Ishikawa (cell line): ENCODE data around the gene EPB41L5.

Experiments used
- CEBPB ChIP-seq: IDR thresholded peaks from 2 replicates; pipeline ENCODE4 v1.6.1; 2012
- CREB1 ChIP-seq: IDR thresholded peaks from 2 replicates; pipeline ENCODE4 v1.6.1; 2012; ENCODE audit warnings: low read depth
- EGR1 ChIP-seq: IDR thresholded peaks from 2 replicates; pipeline ENCODE4 v1.6.1; 2012
- EP300 ChIP-seq: IDR thresholded peaks from 2 replicates; pipeline ENCODE4 v1.6.1; 2012; ENCODE audit warnings: borderline replicate concordance
- FOXM1 ChIP-seq: IDR thresholded peaks from 2 replicates; pipeline ENCODE4 v1.6.1; 2012; ENCODE audit warnings: low read depth, borderline replicate concordance
- NFIC ChIP-seq: IDR thresholded peaks from 2 replicates; pipeline ENCODE4 v1.6.1; 2012
- RAD21 ChIP-seq: IDR thresholded peaks from 2 replicates; pipeline ENCODE4 v1.6.1; 2012; ENCODE audit warnings: low read depth
- TAF1 ChIP-seq: IDR thresholded peaks from 2 replicates; pipeline ENCODE4 v1.6.1; 2012; ENCODE audit warnings: low read depth, mild to moderate bottlenecking
- TCF12 ChIP-seq: IDR thresholded peaks from 2 replicates; pipeline ENCODE4 v1.6.1; 2012; ENCODE audit warnings: low read depth
- TEAD4 ChIP-seq: IDR thresholded peaks from 2 replicates; pipeline ENCODE4 v1.6.1; 2012
- YY1 ChIP-seq: IDR thresholded peaks from 2 replicates; pipeline ENCODE4 v1.6.1; 2012; ENCODE audit warnings: low read depth
- ZBTB7A ChIP-seq: IDR thresholded peaks from 2 replicates; pipeline ENCODE4 v1.6.1; 2012; ENCODE audit warnings: low read depth
- TF ChIP-seq, protein P1 (sequence below): IDR thresholded peaks from 2 replicates; pipeline ENCODE4 v1.6.1; 2012; ENCODE audit warnings: low read depth, mild to moderate bottlenecking
- TF ChIP-seq, protein P2 (sequence below): IDR thresholded peaks from 2 replicates; pipeline ENCODE4 v1.6.1; 2012
- TF ChIP-seq, protein P3 (sequence below): IDR thresholded peaks from 2 replicates; pipeline ENCODE4 v1.6.1; 2012

The EPB41L5 gene

DNA sequence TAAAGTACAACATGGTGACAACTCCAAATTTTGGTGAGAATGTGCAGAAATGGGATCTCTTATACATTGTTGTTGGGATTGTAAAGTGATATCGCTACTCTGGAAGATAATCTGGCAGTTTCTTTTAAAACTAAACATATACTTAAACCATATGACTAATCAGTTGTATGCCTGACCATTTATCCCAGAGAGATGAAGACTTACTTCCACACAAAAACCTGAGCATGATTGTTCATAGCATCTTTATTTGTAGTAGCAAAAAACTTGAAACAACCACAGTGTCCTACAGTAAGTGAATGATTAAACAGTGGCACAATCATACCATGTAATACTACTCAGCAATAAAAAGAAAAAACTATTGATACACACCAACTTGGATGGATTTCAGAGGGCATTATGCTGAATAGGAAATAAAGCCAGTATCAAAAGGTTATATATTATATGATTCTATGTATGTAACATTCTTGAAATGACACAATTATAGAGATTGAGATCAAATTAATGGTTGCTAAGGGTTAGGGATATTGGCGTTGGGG is 47.3 kb downstream of the EPB41L5 start:
- no peak for TF ChIP-seq YY1
- TF ChIP-seq, protein P1, sequence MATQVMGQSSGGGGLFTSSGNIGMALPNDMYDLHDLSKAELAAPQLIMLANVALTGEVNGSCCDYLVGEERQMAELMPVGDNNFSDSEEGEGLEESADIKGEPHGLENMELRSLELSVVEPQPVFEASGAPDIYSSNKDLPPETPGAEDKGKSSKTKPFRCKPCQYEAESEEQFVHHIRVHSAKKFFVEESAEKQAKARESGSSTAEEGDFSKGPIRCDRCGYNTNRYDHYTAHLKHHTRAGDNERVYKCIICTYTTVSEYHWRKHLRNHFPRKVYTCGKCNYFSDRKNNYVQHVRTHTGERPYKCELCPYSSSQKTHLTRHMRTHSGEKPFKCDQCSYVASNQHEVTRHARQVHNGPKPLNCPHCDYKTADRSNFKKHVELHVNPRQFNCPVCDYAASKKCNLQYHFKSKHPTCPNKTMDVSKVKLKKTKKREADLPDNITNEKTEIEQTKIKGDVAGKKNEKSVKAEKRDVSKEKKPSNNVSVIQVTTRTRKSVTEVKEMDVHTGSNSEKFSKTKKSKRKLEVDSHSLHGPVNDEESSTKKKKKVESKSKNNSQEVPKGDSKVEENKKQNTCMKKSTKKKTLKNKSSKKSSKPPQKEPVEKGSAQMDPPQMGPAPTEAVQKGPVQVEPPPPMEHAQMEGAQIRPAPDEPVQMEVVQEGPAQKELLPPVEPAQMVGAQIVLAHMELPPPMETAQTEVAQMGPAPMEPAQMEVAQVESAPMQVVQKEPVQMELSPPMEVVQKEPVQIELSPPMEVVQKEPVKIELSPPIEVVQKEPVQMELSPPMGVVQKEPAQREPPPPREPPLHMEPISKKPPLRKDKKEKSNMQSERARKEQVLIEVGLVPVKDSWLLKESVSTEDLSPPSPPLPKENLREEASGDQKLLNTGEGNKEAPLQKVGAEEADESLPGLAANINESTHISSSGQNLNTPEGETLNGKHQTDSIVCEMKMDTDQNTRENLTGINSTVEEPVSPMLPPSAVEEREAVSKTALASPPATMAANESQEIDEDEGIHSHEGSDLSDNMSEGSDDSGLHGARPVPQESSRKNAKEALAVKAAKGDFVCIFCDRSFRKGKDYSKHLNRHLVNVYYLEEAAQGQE, result no peak
- TF ChIP-seq, protein P2, sequence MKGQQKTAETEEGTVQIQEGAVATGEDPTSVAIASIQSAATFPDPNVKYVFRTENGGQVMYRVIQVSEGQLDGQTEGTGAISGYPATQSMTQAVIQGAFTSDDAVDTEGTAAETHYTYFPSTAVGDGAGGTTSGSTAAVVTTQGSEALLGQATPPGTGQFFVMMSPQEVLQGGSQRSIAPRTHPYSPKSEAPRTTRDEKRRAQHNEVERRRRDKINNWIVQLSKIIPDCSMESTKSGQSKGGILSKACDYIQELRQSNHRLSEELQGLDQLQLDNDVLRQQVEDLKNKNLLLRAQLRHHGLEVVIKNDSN, result no peak
- TF ChIP-seq, protein P3, sequence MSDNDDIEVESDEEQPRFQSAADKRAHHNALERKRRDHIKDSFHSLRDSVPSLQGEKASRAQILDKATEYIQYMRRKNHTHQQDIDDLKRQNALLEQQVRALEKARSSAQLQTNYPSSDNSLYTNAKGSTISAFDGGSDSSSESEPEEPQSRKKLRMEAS, result no peak
- no peak for TF ChIP-seq NFIC
- TF ChIP-seq RAD21, result no peak

DNA sequence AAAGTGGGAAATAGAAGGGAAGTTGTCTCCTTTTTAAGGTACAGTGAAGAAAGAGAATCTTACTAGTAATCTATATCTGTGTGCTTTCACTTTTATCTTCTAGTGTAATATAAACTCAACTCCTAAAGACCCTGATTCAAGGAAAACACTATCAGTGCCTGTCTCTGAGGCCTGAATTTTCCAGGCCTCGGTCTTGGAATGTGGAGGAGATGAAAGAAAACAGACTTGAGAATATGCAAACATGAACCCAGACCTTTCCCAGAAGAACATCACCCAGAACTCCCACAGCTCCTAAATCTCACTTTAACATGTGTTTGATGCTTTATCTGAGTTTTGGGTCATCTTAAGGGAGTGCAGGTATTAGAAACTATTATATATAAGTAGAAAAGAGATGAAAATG is 51.8 kb downstream of the EPB41L5 start:
- TF ChIP-seq CREB1 (no peak), TCF12 (no peak), EGR1 (no peak), EP300 (no peak), NFIC (no peak), ZBTB7A (no peak), TEAD4 (no peak), YY1 (no peak), FOXM1 (no peak)

DNA sequence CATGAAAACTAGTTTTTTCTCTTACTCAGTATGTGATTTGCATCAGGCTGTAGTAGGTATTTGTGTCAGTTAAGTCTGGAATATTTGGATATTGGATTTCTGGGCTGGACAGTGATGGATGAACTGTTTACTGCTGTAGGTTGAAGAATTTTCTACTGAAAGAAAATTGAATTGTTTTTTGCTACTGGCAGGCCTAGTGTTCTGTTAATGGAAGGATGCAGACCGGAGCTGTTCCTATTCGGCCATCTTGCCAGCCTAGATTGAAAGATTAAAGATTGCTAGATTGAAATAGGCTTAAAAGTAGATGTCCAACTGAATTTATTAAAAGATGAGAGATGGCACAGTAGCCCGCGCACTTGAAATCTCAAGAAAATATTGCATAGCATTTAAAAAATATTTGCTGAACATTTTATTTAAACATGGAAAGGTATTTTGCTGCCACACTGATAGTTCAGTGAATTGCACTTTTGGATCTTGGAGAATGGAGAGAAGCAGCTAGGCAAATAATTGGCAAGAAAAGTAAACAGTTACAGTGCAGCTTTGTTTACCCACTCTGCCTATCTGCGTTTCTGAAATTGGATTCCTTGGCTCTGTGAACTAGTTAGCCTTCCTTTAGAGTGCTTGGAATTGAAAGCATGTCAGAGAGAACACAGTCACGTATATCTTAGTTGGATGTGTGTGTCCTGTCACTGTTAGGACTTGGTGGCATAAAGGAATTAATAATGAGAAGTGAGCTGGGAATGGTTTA is 54.1 kb downstream of the EPB41L5 start:
- no peak for TF ChIP-seq TEAD4
- no peak for TF ChIP-seq TCF12
- no peak for TF ChIP-seq EGR1
- no peak for TF ChIP-seq CEBPB
- TF ChIP-seq ZBTB7A, result no peak
- TF ChIP-seq, protein P3, result no peak
- no peak for TF ChIP-seq TAF1
- no peak for TF ChIP-seq RAD21
- no peak for TF ChIP-seq YY1
- TF ChIP-seq, protein P1, result no peak
- no peak for TF ChIP-seq CREB1
- no peak for TF ChIP-seq EP300

DNA sequence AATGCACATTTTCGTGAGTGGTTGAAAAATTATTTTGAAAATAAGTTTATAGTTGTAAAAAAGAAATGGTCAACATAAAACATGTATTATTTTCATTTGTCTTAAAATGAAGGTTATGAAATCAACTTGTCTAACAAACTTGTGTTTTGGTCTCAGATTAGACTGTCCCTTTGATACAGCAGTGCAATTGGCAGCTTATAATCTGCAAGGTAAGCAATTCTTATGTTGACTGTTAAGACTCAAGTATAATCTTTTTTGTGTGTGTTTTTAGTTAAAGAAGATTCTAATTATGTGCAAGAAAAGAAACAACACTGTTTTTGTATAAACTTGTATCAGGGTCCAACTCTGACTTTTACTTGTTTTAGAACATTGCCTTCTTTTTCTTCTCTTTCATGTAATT is 62.7 kb downstream of the EPB41L5 start:
- TF ChIP-seq CEBPB (no peak), FOXM1 (no peak), CREB1 (no peak), TAF1 (no peak), RAD21 (no peak)
- TF ChIP-seq, protein P1, result no peak

DNA sequence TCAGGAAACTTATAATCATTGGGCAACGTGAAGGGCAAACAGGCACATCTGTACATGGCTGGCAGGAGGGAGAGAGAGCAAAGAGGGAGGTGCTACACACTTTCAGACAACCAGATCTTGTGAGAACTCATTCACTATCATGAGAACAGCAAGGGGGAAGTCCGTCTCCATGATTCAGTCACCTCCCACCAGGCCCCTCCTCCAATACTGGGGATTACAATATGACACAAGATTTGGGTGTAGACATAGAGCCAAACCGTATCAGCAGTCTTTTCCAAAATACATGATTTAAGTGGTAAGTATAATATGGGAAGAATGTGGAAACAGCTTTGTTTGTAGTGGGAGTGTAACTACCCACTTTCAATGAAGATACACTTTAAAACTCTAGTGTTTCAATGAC is 65.0 kb downstream of the EPB41L5 start:
- TF ChIP-seq NFIC (no peak), FOXM1 (no peak), CEBPB (no peak)
